Measurements from ENCODE around the gene DNAJC7. TPM values are rescaled to one million over a fixed set of nuclear protein-coding genes. Genes with fewer than 3 reads are reported as not detected.
A peak's percentile ranks its signal among the peaks of the same experiment; 100 is the strongest.

DNAJC7 gene
- total and polyA plus RNA-seq, 9 of the 15 experiments (the other 6 are each of a cell fraction or from before 2014, with no cell fraction given) = 85.8 to 262 (median 157) TPM

- TF ChIP-seq ZNF511 (CRISPR knock-in tag; IDR thresholded peaks at IDR 0.05) (no peak), SRF (CRISPR knock-in tag; IDR thresholded peaks at IDR 0.05) (peak in 1 of 2 experiments; percentile 23; a peak in 1 of 4 replicates), PHF20 (IDR thresholded peaks at IDR 0.05; ENCODE audit: partially characterized antibody) (peak; percentile 78), UBTF (IDR thresholded peaks at IDR 0.05; ENCODE audit: borderline replicate concordance in 1 of 2, low read depth in 2 of 2, low read length in 2 of 2) (0 out of 4 replicates have a peak, but pooled peaks of 1 of the 2 experiments have one; percentile 39), MNT (conservative IDR thresholded peaks at IDR 0.05) (peak; percentile 61 to 77; a peak in 3 of 4 replicates), FIP1L1 (IDR thresholded peaks at IDR 0.05; ENCODE audit: low read depth, low read length, poor library complexity, severe bottlenecking) (peak; percentile 40), FOS (IDR thresholded peaks at IDR 0.05; ENCODE audit: extremely low read depth, insufficient read length) (no peak), HNRNPK (IDR thresholded peaks at IDR 0.05; ENCODE audit: low read depth, low read length, poor library complexity, severe bottlenecking) (no peak), KDM1A (IDR thresholded peaks at IDR 0.05) (no peak), ZSCAN32 (CRISPR knock-in tag; IDR thresholded peaks at IDR 0.05) (no peak), NONO (IDR thresholded peaks at IDR 0.05; ENCODE audit: low read depth in 2 of 2, low read length in 1 of 2) (peak in 1 of 2 experiments; percentile 55; a peak in 1 of 4 replicates), ZBTB17 (CRISPR knock-in tag; IDR thresholded peaks at IDR 0.05) (0 out of 2 replicates have a peak, but pooled peaks have one; percentile 41), ARID3B (CRISPR knock-in tag; IDR thresholded peaks at IDR 0.05; ENCODE audit: borderline replicate concordance) (0 out of 2 replicates have a peak, but pooled peaks have one; percentile 29), BRCA1 (IDR thresholded peaks at IDR 0.05) (no peak), BRCA1 (CRISPR knock-in tag; IDR thresholded peaks at IDR 0.05) (no peak), HOMEZ (CRISPR knock-in tag; IDR thresholded peaks at IDR 0.05) (no peak), PYGO2 (tag; IDR thresholded peaks at IDR 0.05) (no peak), NCOA4 (IDR thresholded peaks at IDR 0.05; ENCODE audit: partially characterized antibody) (no peak)
Measured at GRCh38 chr17:42019509-42020404, 2.5 kb upstream of the DNAJC7 start, which contains the start of gene NKIRAS2 (continued).
